BJ (cell line): ENCODE data around the gene DCAF5. TPM values are rescaled to one million over a fixed set of nuclear protein-coding genes. Genes with fewer than 3 reads are reported as not detected.

Experiments used
- CTCF ChIA-PET: fragments of 350-600 bp; formaldehyde crosslinking; extraction: SDS; loops from one replicate; lab custom pipeline; 2021; ENCODE audit warnings: antibody characterized with exemption, inconsistent platforms; lab: Yijun Ruan, JAX
- POLR2A ChIA-PET: fragments of 300-600 bp; sonication (Branson Sonifier 250); formaldehyde crosslinking; extraction: SDS; loops from one replicate; lab custom pipeline; 2021; ENCODE audit warnings: antibody characterized with exemption; lab: Charles Lee
- DNase-seq: peaks from one replicate; pipeline ENCODE4 v3.0.0-alpha.2; 2011; ENCODE audit warnings: low read depth
- H3K27me3 ChIP-seq: 2 replicates; pipeline ENCODE4 v1.6.0; 2011; ENCODE audit warnings: low read length; ENCODE audit not compliant: control insufficient read depth, insufficient read depth
- H3K36me3 ChIP-seq: 2 replicates; pipeline ENCODE4 v1.5.1; 2011; ENCODE audit warnings: low read length; ENCODE audit not compliant: control insufficient read depth, insufficient read depth
- H3K4me3 ChIP-seq: 2 replicates; pipeline ENCODE4 v1.5.1; 2011; ENCODE audit warnings: low read depth, mild to moderate bottlenecking, control low read depth, low read length
- polyA plus RNA-seq: library from polyadenylated mRNA; depleted of rRNA; stranded (reverse); fragments of >200 nt; gene quantifications from 2 replicates; pipeline ENCODE4 v1.2.3, GENCODE V29; 2011
- TF ChIP-seq, protein P1 (sequence below): IDR thresholded peaks from 2 replicates; pipeline ENCODE4 v1.5.1; 2011; ENCODE audit warnings: low read depth, mild to moderate bottlenecking, control low read depth, inconsistent platforms, low read length, moderate library complexity; ENCODE audit not compliant: insufficient read depth

DCAF5 gene
- polyA plus RNA-seq, 1 experiment: 42.0 TPM

DNA sequence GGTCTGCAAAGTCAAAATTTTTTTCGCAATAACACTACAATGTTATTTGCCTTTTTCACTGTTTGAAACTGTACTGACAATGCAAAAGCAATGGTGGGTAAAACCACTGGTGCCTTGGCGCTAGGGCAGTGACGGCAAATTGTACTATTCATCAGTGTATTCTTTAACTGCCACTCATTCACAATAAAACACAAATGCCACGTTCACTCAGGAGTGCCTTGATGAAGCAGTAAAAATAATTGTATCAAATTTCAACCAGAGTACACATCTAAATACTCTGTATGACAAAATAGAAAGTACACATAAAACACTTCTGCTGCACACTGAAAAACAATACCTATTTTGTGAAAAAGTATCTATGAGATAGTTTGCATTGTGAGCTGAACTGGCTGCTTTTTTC, 17.8 kb downstream of the DCAF5 start:
- no peak overlapping the region for H3K4me3 ChIP-seq
- ChIA-PET CTCF (interaction anchor here (0.9 kb wide), 1 partner anchor 108 kb away, joined by 3 read pairs; no protein-coding TSS in a partner anchor), POLR2A (no interaction called here)
- DNase-seq: no peak
- H3K27me3 ChIP-seq: no peaks in the 10 kb centered on the region
- TF ChIP-seq, protein P1, sequence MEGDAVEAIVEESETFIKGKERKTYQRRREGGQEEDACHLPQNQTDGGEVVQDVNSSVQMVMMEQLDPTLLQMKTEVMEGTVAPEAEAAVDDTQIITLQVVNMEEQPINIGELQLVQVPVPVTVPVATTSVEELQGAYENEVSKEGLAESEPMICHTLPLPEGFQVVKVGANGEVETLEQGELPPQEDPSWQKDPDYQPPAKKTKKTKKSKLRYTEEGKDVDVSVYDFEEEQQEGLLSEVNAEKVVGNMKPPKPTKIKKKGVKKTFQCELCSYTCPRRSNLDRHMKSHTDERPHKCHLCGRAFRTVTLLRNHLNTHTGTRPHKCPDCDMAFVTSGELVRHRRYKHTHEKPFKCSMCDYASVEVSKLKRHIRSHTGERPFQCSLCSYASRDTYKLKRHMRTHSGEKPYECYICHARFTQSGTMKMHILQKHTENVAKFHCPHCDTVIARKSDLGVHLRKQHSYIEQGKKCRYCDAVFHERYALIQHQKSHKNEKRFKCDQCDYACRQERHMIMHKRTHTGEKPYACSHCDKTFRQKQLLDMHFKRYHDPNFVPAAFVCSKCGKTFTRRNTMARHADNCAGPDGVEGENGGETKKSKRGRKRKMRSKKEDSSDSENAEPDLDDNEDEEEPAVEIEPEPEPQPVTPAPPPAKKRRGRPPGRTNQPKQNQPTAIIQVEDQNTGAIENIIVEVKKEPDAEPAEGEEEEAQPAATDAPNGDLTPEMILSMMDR: no peak
- H3K36me3 ChIP-seq: no peaks in the 10 kb centered on the region

DNA sequence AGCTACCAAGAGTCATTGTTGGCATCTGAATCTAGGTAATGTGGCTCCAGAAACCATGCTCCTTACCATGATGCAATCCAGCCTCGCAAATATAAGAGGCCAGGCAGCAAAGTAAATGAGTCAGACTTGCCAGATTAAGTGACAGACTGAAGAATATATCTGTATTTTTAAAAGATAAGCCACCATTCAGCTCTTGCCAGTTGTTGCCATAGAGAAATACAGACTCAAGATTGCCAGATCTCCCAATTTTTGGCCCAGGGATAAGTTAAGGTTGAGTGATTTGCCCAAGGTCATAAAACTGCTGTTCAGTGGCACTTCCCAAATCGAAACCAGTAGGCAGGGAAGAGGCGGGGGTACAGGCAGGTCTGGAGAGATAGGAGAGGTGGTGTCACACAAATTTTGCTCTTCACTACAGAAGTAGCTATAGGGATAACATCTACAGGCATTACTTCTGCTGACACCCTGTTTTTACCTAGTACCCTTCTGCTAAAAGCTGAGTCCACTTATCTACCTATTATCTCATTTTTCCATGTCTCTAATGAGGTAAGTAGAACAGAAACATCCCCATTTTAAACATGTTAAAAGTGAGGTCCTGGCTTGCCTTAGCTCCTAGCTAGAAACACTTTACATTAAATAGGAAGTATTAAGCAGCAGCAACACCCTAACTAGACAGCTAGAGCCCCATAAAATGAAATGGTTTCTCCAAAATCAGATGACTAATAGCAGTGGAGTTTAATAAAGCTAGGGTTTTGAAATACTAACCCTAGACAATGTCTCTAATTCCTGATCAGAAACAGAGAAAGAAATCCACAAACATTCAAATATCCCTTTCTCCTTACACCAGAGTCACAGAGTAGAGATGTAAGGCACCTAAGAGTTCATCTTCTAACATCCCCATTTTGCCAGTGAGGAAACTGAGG, 19.5 kb downstream of the DCAF5 start:
- H3K27me3 ChIP-seq: no peaks in the 10 kb centered on the region
- DNase-seq: no peak
- no peaks in the 10 kb centered on the region for H3K36me3 ChIP-seq
- H3K4me3 ChIP-seq: no peak overlapping the region
- ChIA-PET CTCF (interaction anchor here (1.0 to 2.6 kb wide), 7 partner anchors 17 to 271 kb away, joined by 3 to 12 read pairs (median 5); partner anchors contain the start of gene DCAF5), POLR2A (interaction anchor here (0.6 kb wide), 1 partner anchor 100 kb away, joined by 4 read pairs; no protein-coding TSS in a partner anchor)
- TF ChIP-seq, protein P1: no peak

DNA sequence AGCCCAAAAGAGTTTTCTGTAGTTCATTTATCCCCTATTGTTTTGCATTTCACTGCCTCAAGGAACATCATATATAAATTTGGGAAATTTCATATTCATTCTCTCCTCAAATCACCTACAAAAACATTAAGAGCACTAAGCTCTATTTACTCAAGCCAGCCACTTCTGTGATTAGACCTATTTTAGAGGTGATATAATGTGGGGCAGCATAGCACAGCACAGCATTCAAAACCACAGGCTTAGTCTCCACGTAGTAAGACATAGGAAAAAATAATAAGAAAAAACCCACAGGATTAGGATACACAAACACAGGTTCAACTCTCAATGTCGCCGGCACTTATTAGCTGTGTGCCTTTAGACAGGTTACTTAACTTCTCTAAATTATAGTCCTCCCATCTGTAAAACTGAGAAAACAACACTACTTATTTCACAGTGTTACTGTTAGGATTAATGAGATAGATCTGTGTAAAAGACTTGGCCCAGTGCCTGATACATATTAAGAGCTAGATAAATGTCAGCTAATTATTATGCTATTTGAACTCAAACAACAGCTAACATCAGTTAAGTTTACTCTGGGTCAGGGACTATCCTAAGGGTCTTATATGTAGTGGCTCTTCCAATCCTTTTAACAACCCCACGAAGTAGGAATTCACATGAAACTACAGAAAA, 20.3 kb downstream of the DCAF5 start:
- no peaks in the 10 kb centered on the region for H3K36me3 ChIP-seq
- CTCF ChIA-PET: interaction anchor here (0.8 to 2.6 kb wide), 8 partner anchors 18 to 270 kb away, joined by 3 to 12 read pairs (median 4); partner anchors contain the start of gene DCAF5
- H3K4me3 ChIP-seq: no peak overlapping the region
- H3K27me3 ChIP-seq: no peaks in the 10 kb centered on the region
- POLR2A ChIA-PET: interaction anchor here (0.6 kb wide), 1 partner anchor 100 kb away, joined by 4 read pairs; no protein-coding TSS in a partner anchor
- DNase-seq: no peak
- TF ChIP-seq, protein P1: no peak

DNA sequence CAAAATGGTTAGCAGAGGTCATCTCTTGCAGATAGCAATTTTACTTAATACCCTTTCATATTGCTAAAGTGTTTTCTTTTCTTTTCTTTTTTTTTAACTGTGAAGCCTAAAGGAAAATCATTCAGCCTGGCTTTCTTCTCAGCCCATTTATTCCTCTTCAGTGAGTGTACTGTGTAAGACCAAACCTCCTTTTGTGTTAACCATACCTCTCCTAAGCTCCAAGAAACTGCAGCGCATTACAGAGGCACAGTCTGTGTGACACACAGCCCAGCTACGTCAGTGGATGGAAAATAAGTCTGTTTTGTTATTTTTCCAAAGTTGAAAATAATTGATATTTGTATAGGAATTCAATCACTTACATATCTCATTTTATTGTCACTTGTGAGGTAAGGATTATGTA, 21.7 kb downstream of the DCAF5 start:
- ChIA-PET CTCF (interaction anchor here (0.5 to 3.2 kb wide), 7 partner anchors 9 to 328 kb away, joined by 3 to 19 read pairs (median 9); no protein-coding TSS in a partner anchor), POLR2A (no interaction called here)
- H3K4me3 ChIP-seq: no peak overlapping the region
- TF ChIP-seq, protein P1: no peak
- H3K27me3 ChIP-seq: no peaks in the 10 kb centered on the region
- H3K36me3 ChIP-seq: no peaks in the 10 kb centered on the region
- no peak for DNase-seq
